HG02943 (cell line): Measurements from ENCODE around the gene MOB3A.

Experiments
- ATAC-seq: cut with Tn5 transposase; IDR thresholded peaks from one replicate; pipeline ENCODE4 v1.9.1; 2021; ENCODE audit warnings: mild to moderate bottlenecking, low read depth, moderate library complexity; ENCODE audit not compliant: unreplicated experiment

Gene MOB3A

DNA sequence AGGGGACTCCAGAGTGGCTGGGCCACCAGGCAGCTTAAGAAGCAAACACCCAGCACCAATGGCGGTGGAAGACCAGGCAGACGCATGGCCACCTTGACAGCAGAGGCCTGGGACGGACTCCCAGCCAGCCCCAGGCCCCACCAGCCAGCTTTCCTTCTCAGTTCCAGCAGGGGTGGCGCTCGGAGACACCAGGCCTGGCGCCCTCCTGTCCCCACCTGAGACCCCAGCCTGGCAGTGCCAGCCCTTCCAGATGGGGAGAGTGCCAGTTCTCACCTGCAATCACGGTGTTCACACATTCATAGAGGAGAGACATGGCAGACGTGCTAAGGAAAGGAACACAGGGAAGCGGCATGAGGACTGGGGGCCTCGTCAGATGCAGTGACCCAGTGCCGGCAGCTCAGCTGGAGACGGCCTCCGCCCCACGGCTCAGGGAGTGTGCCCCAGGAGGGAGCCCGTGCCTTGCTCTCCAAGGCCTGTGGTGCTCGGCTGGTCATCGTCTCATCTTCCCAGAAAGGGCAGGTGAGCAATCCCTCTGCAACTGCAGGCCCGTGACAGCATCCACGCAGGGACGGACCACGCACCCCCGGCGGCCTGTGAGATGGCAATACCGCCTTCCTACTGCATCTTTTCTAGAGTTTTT lies 30.9 kb upstream of the MOB3A start:
- no peak for ATAC-seq

DNA sequence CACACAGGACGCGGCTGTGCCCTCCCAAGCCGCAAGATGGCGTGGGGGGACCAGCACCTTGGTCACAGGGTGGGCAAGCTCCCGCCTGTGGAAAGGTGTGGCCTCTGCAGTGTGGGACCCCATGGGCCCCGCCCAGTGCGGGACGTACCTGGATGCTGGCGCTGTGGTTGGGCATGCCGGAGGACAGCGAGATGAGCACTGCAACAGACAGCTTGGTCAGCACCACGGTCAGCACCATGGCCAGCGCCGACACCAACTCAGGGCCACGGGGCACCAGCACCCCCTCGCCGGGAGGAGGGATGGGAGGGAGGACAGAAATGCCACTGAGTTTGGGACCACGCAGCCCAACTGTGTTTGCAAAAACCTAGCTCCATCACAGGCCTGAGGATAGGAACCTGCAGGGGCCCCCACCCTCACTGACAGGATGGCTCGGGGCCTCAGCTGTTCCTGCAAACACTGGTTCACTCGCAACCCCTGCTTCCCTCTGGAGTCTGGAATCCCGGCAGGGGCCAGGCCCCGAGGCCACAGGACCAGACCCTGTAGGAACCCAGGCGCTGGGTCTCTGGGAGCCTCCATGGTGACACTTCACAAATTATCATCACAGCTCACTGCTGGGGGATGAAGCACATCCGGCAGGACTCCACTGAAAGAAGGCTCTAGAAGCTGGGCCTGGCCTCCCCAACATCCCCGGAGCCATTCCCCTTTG lies 27.7 kb upstream of the MOB3A start:
- ATAC-seq, result no peak

DNA sequence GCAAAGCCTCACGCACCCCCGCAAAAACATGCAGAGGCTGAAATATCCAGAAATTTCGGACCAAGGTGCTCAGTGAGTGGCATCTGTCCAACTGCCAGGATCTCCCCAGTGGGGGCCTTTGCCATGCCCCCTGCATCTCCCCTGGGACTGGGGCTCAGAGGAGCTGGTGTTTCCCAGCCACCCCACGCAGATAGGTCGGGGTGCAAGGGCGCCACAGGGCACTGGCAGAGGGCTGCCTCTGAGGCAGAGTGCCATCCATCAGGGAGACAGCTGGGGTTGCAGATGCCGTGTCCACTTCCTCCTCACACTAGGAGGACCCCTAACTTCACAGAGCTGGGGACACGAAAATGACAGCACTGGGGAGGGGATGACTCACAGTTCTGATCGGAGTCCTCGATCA lies 26.9 kb upstream of the MOB3A start:
- no peak for ATAC-seq

DNA sequence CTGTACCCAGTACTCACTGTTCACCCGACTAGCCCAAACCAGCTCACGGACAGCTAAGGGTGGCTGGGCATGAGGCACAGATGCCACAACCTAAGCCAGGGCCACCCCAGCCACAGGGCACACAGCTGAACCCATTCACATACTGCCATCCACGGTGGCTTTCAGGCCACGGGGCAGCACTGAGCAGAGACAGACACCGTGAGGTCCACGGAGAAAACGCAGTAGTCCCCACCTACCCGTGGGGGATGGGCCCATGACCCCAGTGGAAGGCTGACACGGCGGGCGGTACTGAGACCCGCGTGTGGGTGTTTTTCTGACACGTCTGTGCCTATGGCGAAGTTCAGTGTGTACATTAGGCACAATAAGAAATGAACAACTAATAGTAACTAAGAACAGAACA lies 26.1 kb upstream of the MOB3A start:
- no peak for ATAC-seq

DNA sequence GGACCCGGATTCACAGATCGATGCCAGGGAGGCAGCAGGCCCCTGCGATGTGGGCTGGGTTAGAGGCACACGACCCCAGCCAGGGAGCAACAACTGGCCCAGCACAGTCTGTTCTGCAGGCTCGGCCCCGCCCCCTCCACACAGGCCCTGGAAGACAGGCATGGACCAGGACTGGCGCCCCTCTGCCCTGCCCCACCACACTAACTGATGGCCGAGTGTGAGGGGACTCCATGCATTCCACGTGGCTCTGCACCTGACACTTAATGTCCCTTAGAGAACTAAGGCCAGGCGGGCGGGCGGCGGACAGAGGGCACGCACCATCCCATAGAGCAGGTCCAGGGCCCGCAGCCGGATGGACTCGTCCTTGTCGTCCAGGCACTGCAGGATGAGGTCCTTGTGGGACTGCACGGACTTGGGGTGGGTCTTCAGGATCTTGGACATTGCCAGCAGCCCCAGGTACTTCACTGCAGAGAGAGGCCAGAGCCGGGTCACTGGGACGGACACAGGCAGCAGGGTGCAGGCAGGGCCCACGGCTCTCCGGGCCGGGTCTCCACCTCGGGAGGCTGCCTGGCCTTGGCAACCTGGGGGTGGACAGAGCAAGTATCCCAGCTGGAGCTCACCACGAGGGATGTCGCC lies 25.4 kb upstream of the MOB3A start:
- ATAC-seq, result no peak

DNA sequence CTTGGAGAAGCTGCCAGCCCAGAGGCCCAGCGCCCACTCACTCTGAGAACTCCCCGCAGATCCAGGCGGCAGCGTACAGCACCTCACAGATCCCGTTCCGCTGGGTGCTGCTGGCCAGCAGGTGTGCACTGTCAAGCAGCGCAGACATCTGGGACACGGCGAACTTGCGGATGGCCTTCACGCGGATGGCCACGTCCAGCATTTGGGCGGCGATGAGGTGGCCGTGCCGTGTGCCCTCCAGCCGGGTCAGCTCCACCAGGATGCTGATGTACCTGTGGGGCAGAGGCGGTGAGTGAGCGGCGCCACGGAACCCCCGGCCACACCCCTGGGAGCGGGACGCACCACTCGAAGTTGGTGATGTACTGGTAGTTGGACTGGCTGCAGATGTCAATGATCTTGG lies 24.7 kb upstream of the MOB3A start:
- ATAC-seq, result no peak

DNA sequence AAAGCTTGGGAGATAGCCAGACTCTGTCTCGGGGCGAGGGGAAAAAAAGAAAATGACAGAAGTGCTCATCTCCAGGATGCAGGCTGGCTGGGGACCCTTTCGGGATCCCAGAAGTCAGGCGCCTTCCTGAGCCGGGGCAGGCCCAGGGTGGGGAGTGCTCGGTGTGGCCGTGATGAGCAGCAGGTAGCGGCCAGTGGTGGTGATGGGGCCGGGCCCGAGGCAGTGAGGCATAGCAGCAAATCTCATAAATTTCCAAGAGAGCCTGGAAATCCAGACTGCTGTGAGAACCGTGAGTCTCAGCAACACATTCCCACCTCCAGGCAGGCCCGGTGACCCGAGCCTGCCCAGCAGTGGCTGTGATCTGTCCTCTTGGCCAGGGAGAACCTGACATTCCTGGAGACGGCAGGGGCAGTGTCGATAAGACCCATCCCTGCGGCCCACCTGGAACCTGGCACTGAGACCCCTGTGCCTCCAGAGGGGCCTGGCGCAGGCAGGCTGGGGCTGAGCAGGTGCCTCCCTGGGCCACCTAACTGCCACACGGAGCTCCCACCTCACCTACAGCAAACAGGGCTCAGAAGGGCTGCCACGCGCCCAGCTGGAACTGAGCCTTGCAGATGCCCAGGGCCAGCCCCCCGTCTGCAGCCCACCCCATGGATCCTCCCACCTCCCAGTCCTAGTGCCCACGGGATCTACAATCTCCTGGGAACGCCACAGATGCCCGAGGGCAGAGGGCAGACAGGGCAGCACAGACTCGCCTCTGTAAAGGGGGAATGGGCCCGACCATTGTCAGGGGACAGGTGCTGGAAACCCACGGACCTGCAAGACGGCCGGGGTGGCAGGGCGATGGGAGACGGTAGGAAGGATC lies 24.0 kb upstream of the MOB3A start:
- ATAC-seq, result no peak

DNA sequence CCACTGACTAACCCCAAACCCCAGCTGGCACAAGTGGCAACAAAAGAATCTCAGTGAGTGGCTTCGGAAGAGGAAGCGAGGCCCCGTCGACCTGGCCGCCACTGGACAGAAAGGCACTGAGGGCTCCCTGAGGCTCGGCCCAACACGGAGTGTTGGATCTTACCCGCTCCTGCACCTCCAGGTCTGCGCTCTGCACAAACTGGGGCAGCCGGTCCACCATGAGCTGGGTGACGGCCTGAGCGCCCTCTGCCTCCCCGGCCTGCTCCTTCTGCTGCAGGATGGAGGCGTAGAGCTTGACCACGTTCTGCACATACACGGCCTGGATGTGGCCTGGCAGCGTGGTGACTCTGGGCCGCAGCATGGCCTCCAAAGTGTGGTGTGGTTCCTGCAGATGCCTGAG lies 22.3 kb upstream of the MOB3A start:
- no peak for ATAC-seq

DNA sequence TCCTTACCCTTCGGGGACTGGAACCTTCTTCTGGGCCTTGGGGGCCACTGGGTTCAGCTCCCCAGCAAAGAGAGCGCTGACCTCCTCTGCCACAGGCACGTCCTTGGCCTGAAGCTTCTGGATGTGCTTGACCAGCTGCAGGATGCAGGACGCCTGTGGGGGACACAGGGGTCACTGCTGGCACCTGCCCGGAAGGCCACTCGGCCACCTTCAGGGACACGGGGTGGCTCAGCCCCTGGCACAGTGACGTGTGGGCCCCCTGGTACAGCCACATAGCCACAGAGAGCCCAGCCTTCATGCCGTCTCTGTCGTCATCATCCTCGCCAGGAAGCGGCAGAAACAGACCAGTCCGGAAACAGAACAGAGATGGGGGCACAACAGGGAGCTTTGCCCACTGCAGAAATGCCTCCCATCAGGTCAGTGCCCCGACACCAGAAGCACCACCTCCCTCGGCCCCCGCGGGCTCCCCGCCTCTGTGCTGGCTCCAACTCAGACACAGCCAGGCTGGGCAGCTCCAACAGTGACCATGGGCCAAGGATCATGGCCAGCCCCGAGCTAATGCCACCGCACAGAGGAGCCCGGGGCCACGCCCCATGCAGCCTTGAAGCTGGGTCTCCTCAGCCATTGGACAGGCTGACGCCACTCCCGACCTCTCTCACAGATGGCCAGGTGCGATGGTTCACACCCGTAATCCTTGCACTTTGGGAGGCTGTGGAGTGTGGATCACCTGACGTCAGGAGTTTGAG lies 21.3 kb upstream of the MOB3A start:
- no peak for ATAC-seq

DNA sequence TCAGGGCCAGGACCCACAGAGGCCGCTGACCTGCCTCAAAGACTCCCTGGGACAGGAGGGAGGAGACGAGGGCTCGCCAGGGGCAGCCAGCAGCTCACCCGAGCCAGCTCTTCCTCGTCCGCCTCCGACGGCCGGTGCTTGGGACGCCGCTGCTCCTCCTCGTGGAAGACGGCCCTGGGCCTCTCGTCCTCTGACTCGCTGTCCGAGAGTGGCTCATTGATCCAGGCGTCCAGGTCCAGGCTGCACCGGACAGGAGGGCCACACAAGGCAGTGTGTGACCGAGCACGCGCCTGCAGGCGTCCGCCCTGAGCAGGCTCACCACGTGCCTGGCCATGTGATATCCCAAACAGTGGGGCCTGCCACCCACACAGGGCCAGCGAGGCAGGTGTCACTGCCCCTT lies 20.4 kb upstream of the MOB3A start:
- ATAC-seq, result no peak

DNA sequence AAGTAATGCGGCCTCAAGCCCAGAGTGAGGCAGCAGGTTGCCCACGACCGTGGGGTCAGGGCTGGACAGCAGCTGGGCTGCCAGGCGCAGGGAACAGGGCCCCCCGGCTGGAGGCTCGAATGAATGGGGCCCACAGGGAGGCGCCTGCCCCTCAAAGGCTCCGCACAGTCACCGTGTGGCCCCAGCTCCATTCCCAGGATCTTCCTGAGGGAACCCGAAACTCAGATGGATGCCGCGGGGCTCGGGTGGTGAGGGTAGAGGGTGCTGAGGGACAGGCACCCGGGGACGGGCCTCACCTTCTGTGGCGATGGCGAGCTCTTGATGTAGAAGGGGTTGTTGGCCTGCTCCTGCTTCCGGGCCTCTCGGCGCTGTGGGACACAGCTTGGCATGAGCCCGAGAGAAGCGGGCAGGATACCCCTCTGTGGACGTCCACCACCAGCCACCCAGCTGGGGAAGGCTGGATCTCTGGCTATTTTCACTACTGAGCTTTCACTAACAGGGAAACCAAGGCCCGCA lies 19.8 kb upstream of the MOB3A start:
- no peak for ATAC-seq

DNA sequence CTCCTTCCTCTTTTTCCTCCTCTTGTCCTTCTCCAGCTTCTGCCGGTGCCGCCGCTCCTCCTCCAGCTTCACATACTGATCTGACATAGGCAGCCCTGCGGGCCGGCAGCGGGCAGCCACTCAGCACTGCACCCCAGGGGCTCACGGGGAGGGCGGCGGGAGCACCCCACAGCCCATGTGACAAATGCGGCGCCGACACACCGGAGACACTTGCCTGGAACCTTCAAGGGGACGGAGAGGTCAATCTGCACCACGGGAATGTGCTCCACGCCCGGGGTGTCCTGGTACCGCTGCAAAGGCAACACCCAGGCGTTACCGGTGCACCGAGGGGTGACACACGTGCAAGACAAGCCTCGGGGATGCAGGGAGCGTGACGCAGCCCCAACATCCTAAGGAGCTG lies 19.2 kb upstream of the MOB3A start:
- no peak for ATAC-seq

DNA sequence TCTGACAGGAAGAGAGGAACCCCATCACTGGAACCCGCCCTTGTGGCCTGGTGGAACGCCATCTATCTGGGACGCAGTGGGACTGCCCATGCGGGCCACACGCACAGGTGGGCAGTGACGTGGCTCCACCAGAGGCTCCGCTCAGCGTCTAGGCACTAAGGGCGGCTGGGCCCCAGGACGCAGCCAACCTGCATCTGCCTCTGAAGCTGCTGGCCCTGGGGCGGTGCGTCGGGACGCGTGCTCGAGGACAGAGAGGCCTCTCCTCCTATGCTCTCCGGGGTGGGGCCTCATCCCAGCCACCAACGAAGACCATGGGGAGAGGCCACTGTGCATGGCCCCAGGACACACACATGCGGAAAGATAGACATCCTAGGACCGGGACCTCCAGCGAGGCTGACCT lies 18.7 kb upstream of the MOB3A start:
- no peak for ATAC-seq

DNA sequence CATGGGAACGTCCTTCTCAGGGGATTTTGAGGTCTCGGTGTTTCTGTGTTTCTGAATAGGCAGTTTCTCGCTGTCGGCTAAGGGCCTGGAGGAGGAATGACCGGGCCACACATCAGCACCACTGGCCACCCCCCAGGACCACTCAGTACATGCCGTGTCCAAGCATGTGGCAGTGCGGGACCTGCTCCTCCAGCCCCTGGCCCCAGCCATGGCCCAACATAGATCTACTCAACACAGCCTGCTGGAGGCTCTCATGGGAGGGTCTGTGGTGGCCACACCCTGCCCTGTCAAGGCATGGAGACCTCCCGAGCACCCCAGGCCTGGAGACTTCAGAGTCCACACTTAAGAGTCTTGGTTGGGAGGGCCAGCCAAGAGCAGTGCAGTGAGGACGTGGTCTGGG lies 18.1 kb upstream of the MOB3A start:
- ATAC-seq, result no peak

DNA sequence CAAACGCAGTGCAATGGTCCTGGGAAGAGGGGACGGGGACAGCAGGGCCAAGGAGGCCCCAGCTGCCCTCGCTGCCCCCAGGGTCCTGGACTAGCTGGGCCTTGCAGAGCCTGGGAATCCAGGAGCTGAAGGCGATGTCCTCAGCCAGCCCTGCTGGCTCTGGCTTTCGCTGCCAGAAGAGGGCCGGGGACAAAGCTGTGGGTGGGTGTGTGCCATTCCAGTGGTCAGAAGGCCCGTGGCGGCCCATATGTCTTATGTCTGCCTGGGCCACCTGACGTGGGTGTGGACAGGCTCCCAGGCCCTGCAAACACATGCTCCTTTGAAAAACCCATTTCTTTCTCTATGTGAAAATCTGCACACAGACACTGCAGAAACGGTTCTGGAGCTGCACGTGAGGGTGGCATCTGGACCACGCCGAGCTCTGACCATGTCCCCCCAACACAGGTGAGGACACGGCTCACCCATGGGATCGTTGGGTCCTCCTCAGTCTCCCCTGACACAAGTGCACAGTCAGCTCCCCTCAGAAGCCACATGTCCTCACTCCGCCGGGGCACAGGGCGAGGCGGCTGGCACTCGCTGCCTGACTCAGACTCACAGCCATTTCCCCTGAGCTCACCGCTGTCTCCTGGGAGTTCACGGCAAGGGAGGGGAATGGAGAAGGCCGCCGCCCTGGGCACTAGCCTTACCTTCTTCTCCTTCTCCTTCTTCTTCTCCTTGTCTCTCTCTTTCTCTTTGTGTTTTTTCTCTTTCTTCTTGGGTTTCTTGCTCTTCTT lies 17.5 kb upstream of the MOB3A start:
- ATAC-seq, result no peak

DNA sequence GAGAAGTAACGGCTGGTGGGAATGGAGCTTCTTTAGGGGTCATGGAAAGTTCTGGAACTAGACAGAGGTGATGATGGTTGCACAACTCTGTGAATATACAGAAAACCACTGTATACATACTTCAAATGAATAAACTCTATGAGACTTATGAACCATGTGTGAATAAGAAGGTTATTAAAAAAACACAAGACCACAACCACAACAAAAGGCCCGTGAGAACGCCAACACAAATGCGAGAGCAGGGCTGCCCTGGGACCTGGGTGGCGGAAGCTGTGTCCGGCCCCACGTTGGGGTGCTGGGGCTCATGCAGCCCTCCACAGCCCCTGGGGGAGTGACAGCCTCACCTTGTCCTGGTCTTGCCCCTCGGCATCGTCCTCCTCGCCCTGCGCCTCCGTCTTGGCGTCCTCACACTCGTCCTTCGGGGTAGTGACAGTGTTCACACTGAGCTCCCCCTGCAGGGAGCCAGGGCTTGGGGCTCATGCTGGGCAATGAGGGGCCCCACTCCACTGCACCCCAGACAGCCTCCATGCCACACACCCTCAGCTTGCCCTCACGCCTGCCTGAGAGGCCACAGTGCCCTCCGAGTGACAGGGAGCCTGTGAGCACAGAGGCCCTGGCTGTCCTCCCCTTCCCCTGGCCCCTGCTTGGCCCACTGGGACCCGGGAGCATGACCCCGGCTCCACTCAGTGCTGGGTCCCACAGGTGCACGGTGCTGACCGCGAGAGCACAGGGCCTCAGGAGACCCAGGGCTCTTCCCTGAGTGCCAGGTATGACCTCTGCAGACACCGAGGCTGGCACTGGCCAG lies 16.6 kb upstream of the MOB3A start:
- ATAC-seq, result no peak

DNA sequence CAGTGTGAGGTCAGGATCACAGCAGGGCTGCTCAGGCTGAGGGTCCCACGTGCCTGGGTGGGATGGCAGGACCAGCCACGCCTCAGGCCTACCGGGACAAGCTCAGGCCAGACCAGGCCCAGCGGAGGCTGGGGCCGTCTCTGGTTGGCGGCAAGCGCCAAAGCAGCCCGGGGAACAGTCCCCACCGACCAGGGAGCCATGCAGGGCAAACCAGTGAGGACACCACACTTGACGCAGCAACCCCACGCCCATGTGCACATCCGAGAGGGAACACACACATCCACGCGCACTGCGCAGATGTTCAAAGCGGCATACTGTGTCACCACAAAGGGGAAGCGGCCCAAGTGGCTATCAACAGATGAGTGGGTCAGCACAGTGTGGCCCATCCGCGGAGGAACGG lies 15.8 kb upstream of the MOB3A start:
- ATAC-seq, result no peak

DNA sequence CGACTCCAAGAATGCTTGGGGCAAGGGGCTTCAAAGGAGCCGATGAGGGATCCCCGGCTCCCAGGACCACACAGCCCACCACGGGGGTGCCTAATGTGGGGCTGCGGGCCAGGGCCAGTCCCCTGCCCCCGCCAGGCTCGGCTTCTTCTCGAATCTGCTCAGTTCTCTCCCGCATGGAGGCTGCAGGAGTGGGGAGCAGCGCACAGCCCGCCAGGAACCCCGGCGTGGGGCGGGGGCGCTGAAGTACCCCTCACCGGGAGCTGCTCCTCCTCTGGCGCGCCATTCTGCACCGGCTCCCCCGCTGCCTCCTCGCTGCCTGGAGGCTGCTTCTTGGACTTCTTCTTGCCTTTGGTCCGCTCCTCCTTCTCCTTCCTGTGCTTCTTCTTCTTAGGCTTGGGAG lies 15.3 kb upstream of the MOB3A start:
- no peak for ATAC-seq

DNA sequence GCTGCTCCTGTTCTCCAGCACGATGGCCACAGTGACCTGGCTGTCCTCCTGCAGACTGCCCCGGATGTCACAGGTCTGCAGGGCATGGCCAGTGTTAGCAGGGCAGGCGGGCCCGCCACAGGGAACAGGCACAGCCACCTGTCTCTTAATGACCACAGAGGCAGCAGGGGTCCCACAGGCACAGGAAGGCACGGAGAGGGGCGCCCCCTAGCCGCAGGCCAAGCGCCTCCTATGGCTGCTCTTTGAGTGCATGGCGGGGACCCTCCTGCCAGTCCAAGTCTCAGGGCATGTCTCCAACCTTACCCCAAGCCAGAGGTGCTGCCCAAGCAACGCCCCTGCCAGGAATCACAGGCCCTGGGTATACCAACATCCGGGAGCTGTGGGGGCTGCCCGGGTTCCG lies 14.7 kb upstream of the MOB3A start:
- no peak for ATAC-seq
